ENCODE data around the gene ANKRD55. TPM values are rescaled to one million over a fixed set of nuclear protein-coding genes. Genes with fewer than 3 reads are reported as not detected.

Gene ANKRD55
- polyA plus RNA-seq, 1 of the 3 experiments (the other 2 are of a cell fraction): not detected

GRCh38 chr5:56108246-56108645 is 124.9 kb downstream of the ANKRD55 start:
- no peak for TF ChIP-seq ELF1 (IDR thresholded peaks at IDR 0.05)
- no peak for TF ChIP-seq PBX3 (IDR thresholded peaks at IDR 0.05)
- no peak for TF ChIP-seq GABPA (IDR thresholded peaks at IDR 0.05; ENCODE audit: low read depth)
- TF ChIP-seq SMC3 (IDR thresholded peaks at IDR 0.05; ENCODE audit: low read depth, low read length): no peak
- TF ChIP-seq EP300 (IDR thresholded peaks at IDR 0.05; ENCODE audit: borderline replicate concordance in 1 of 2, low read depth in 1 of 2, low read length in 1 of 2): no peak
- TF ChIP-seq TEAD4 (IDR thresholded peaks at IDR 0.05; ENCODE audit: borderline replicate concordance, insufficient read depth): no peak
- TF ChIP-seq, protein P1, sequence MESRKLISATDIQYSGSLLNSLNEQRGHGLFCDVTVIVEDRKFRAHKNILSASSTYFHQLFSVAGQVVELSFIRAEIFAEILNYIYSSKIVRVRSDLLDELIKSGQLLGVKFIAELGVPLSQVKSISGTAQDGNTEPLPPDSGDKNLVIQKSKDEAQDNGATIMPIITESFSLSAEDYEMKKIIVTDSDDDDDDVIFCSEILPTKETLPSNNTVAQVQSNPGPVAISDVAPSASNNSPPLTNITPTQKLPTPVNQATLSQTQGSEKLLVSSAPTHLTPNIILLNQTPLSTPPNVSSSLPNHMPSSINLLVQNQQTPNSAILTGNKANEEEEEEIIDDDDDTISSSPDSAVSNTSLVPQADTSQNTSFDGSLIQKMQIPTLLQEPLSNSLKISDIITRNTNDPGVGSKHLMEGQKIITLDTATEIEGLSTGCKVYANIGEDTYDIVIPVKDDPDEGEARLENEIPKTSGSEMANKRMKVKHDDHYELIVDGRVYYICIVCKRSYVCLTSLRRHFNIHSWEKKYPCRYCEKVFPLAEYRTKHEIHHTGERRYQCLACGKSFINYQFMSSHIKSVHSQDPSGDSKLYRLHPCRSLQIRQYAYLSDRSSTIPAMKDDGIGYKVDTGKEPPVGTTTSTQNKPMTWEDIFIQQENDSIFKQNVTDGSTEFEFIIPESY (IDR thresholded peaks at IDR 0.05; ENCODE audit: borderline replicate concordance, low read depth): no peak
- TF ChIP-seq SIN3A (IDR thresholded peaks at IDR 0.05; ENCODE audit: borderline replicate concordance, low read depth, low read length): no peak
- no peak for TF ChIP-seq FOSL2 (IDR thresholded peaks at IDR 0.05; ENCODE audit: borderline replicate concordance, low read depth)
- TF ChIP-seq, protein P2, sequence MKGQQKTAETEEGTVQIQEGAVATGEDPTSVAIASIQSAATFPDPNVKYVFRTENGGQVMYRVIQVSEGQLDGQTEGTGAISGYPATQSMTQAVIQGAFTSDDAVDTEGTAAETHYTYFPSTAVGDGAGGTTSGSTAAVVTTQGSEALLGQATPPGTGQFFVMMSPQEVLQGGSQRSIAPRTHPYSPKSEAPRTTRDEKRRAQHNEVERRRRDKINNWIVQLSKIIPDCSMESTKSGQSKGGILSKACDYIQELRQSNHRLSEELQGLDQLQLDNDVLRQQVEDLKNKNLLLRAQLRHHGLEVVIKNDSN (IDR thresholded peaks at IDR 0.05; ENCODE audit: borderline replicate concordance, low read depth): no peak
- no peak for TF ChIP-seq FOXM1 (IDR thresholded peaks at IDR 0.05; ENCODE audit: low read depth)
- no peaks in the 10 kb centered on the region for H3F3A ChIP-seq (replicated peaks; ENCODE audit: insufficient read depth)
- ChIA-PET POLR2A (no interaction called here), CTCF (no interaction called here)
- no peaks in the 10 kb centered on the region for H3K9me3 ChIP-seq
- H2AFZ ChIP-seq (ENCODE audit: low read depth): no peak overlapping the region
- H3K27ac ChIP-seq (ENCODE audit: low read depth in 2 of 2, low read length in 1 of 2): no peak overlapping the region
- H3K9me2 ChIP-seq: no peaks in the 10 kb centered on the region
- no peaks in the 10 kb centered on the region for H3K27me3 ChIP-seq (ENCODE audit: insufficient read depth)
- no peaks in the 10 kb centered on the region for H3K79me2 ChIP-seq (ENCODE audit: insufficient read depth)
- no peak overlapping the region for H3K4me2 ChIP-seq
- H3K4me3 ChIP-seq (ENCODE audit: low read depth in 2 of 2, low read length in 1 of 2): no peak overlapping the region
- H3K36me3 ChIP-seq (replicated peaks in 1 of 2; ENCODE audit: control insufficient read depth in 1 of 2, insufficient read depth in 2 of 2, low read length in 1 of 2): no peaks in the 10 kb centered on the region
- no peak overlapping the region for H3K9ac ChIP-seq
- H4K20me1 ChIP-seq (ENCODE audit: insufficient read depth): no peaks in the 10 kb centered on the region
- WGBS (ENCODE audit: low lambda C conversion rate): 83% methylated on average over 3 of the region's 3 CpGs
- peaks cover 0 to 4% of the 10 kb centered on the region in 2 experiments; a peak in 1 of 4 replicates for H3K4me1 ChIP-seq (ENCODE audit: control insufficient read depth in 1 of 2, insufficient read depth in 2 of 2, low read depth in 1 of 2, low read length in 1 of 2)
- DNase-seq: no peak

DNA sequence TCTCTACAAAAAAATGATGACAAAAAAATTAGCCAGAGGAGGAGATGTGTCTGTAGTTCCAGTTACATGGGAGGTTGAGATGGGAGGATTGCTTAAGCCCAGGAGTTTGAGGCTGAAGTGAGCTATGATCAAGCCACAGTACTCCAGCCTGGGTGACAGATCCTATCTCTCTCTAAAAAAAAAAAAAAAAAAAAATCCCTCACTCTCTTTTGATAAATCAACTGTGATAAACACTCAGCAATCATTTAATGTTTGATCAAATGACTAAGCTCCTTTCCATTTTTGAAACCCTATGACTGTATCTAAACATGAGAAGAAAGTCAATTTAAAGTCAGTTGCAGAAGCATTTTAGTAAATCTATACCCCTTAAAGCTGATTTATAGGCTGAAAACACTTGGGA is 126.3 kb downstream of the ANKRD55 start:
- Histone ChIP-seq H3K4me1 (ENCODE audit: control insufficient read depth in 1 of 2, insufficient read depth in 2 of 2, low read depth in 1 of 2, low read length in 1 of 2) (peaks cover 0 to 7% of the 10 kb centered on the region in 2 experiments; a peak in 1 of 4 replicates), H3F3A (replicated peaks; ENCODE audit: insufficient read depth) (no peaks in the 10 kb centered on the region), H3K9ac (no peak overlapping the region), H3K4me2 (no peak overlapping the region), H2AFZ (ENCODE audit: low read depth) (no peak overlapping the region), H3K9me2 (no peaks in the 10 kb centered on the region), H3K27me3 (ENCODE audit: insufficient read depth) (no peaks in the 10 kb centered on the region), H4K20me1 (ENCODE audit: insufficient read depth) (no peaks in the 10 kb centered on the region), H3K9me3 (no peaks in the 10 kb centered on the region), H3K27ac (ENCODE audit: low read depth in 2 of 2, low read length in 1 of 2) (no peak overlapping the region), H3K36me3 (replicated peaks in 1 of 2; ENCODE audit: control insufficient read depth in 1 of 2, insufficient read depth in 2 of 2, low read length in 1 of 2) (no peaks in the 10 kb centered on the region), H3K79me2 (ENCODE audit: insufficient read depth) (no peaks in the 10 kb centered on the region), H3K4me3 (ENCODE audit: low read depth in 2 of 2, low read length in 1 of 2) (no peak overlapping the region)
- POLR2A ChIA-PET: no interaction called here
- no peak for DNase-seq
- CTCF ChIA-PET: no interaction called here
- TF ChIP-seq TEAD4 (IDR thresholded peaks at IDR 0.05; ENCODE audit: borderline replicate concordance, insufficient read depth) (no peak), PBX3 (IDR thresholded peaks at IDR 0.05) (no peak)
